Fibroblast of pulmonary artery (primary cell): ENCODE results near the gene IKZF1.

Experiments
- DNase-seq: peaks from one replicate; pipeline ENCODE4 v3.0.0-alpha.2; 2010; ENCODE audit warnings: low read depth
- H3K4me3 ChIP-seq: replicated peaks from 2 replicates; pipeline ENCODE4 v1.5.1; 2011; ENCODE audit warnings: low read depth, mild to moderate bottlenecking, control low read depth, low read length, moderate library complexity
- TF ChIP-seq, protein P1 (sequence below): IDR thresholded peaks from 2 replicates; pipeline ENCODE4 v1.5.1; 2011; ENCODE audit warnings: mild to moderate bottlenecking, control low read depth, low read length, inconsistent platforms; ENCODE audit errors: missing control alignments

Gene IKZF1

DNA sequence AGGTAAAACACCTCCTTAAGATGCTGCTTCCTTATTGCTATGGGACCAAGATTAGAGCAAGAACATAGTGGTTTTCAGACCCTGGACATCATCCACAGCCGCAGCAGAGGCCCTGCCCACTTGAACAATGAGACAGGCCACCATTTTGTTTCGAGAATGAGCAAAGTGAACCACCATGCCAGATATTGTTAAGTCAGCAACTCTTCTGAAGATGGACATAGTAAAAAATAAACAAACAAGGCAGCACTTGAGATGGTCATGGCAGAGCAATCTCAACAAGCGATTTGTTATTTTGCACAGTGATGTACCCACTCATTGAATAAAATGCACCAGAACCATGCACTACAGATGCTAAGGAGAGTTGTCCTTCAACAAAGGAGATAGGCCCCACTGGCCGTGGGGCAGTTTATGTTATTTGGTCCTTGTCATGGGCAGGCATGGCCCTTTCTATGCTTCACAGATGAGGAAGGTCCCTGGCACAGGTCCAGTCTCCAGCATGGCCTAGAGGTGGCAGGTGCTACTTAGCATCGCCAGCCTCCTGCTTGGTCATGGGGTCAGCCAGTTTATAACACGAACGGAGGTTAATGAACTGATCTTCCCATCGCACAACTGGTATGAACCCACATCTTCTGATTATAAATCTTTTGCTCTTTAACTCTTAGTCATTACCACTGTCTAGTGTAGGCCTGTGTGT, 44.1 kb downstream of the IKZF1 start:
- DNase-seq = no peak
- TF ChIP-seq, protein P1, sequence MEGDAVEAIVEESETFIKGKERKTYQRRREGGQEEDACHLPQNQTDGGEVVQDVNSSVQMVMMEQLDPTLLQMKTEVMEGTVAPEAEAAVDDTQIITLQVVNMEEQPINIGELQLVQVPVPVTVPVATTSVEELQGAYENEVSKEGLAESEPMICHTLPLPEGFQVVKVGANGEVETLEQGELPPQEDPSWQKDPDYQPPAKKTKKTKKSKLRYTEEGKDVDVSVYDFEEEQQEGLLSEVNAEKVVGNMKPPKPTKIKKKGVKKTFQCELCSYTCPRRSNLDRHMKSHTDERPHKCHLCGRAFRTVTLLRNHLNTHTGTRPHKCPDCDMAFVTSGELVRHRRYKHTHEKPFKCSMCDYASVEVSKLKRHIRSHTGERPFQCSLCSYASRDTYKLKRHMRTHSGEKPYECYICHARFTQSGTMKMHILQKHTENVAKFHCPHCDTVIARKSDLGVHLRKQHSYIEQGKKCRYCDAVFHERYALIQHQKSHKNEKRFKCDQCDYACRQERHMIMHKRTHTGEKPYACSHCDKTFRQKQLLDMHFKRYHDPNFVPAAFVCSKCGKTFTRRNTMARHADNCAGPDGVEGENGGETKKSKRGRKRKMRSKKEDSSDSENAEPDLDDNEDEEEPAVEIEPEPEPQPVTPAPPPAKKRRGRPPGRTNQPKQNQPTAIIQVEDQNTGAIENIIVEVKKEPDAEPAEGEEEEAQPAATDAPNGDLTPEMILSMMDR = no peak
- H3K4me3 ChIP-seq = no peak overlapping the region

DNA sequence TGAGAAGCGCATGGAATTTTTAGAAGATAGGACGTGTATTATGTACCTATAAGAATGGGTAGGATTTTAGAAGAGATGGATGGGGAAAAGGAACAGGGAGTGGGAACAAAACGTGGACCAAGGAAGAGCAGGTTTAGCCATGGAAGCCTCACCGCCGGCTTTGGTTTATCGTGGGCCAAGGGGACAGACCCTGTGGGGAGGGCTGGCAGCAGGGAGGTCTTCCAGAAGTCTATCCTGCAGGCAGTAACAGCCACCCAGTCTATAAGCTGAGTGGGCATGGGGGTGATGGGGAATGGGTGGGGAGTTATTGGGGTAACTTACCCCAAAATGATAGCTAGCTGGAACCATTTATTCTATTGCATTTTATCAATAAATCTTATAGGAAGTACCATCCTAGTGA, 44.9 kb downstream of the IKZF1 start:
- no peak for DNase-seq
- no peak overlapping the region for H3K4me3 ChIP-seq
- TF ChIP-seq, protein P1 = no peak

DNA sequence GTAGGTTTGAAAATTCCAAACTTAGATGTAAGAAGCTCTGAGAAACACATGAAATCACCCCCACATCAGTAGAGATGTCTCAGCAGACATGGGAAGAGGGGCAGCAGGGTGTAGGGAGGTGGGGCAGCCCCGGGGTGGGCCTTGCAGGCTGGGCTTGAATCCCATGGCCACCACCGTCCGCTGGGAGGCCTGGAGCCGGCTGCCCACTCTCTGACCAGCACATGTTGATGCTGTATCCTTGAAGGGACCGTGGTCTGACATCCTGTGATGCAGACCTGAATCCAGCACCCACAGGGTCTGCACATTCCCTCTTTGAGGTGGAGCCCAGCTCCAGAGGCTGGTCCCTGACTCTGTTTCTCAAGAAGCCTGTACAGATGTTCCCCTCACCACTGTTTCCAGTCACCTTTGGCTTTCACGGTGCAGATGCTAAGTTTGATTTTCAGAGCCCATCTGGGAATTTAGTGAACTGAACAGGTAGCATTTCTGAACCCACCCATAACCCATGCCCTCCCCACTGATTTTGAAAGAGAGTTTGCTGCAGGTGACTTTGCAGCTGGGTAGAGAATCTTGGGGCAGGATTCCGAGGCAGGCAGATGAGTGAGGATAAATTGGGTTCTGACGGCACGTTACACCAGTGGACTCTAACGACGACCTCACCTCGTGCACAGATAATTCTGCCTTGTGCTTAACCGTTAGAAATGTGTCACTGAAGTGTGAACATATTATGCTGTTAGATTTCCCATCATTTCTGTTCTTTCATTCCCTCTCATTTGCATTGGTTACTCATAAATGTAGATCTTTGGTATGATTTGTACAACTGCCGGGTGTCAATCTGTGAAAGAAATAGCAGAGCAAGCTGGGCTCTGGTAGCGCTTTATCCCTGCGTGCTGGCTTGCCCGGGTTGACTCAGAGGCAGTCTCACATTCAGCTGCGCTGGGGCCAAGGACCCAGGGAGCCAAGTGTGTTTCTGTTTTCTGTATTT, 45.7 kb downstream of the IKZF1 start:
- TF ChIP-seq, protein P1 = no peak
- DNase-seq = no peak
- H3K4me3 ChIP-seq = no peak overlapping the region

DNA sequence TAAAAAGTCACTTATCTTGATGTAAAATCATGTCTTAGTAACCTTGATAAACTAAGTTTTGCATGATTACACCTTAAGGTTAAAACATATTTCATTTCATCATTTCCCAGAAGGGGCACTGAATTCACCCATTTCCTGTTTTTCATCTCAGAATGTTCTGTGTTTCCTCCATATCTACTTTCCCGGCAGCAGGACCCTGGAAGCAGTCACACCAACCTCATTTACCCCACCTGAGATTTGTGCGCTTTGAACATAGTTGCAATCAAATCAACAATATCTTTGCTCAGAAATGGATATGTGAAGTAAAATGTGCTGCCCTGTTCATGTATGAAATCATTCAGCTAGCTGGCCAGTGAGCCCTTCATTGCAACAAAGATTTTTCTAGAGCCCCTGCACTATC, 46.8 kb downstream of the IKZF1 start:
- DNase-seq = no peak
- H3K4me3 ChIP-seq = no peak overlapping the region
- TF ChIP-seq, protein P1 = no peak

DNA sequence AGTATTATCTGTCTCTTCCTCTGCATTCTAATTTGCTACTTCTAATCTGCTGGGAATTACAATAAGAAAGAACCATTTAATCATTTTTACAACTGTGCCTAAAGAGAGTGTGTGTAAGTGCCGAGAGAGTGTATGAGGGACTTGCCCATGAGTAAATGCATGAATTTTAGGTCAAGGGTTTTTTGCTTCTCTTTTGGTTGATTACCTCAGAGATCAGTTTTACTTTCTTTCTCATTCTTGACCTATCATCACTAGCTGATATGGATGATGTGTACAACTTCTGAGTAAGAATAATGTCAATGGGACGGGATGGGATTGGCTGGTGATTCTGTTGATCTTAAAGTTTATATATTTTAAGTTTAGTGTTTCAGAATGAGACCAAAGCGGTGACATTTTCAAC, 47.8 kb downstream of the IKZF1 start:
- TF ChIP-seq, protein P1 = no peak
- no peak for DNase-seq
- H3K4me3 ChIP-seq = no peak overlapping the region

DNA sequence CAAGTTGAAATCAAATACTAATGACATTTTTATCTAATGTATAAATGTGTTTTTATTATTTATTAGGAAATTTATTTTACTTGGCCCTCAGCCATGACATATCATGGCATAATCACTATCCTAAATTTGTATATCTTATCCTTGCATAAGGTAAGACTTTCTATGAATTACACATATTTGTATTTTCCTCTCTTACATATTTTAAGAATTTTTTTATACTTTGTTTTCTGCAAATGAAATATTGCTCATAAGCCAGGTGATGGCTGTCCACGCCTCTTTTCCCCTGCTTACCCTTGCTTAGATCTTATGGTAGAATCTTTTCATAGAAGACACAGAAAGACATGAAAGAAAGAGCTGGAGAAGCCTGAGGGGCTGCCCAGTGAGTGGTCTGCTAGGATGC, 48.2 kb downstream of the IKZF1 start:
- TF ChIP-seq, protein P1 = no peak
- H3K4me3 ChIP-seq = no peak overlapping the region
- DNase-seq = no peak

DNA sequence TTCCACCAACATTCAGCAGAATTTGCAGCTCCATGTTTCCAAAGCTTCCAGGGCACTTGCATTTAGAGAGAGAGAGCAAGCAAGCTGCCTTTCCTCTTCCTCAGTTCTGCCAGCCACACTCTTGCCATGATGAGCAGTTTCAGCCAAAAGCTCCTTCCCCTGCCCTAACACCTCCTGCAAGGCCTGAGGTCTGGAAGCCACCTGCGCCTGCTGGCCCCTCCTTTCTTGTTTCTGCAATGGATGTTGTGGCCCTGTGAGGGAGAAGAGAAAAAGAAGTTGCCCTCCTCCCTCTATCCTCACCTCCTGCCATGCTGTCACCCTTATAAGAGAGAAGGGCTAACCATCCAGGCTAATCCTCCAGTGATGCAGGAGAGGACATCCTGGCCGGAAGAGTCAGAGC, 48.7 kb downstream of the IKZF1 start:
- DNase-seq = no peak
- no peak overlapping the region for H3K4me3 ChIP-seq
- TF ChIP-seq, protein P1 = no peak
